CD4-positive, CD25-positive, alpha-beta regulatory T cell (primary cell): ENCODE results near the gene TMC7. TPM values are rescaled to one million over a fixed set of nuclear protein-coding genes. Genes with fewer than 3 reads are reported as not detected.

Experiments
- ATAC-seq, 2 donors: fragments of 150-1000 bp; cut with Tn5 transposase; one replicate each; pipeline ENCODE4 v1.10.0; 2021; ENCODE audit warnings: low read depth in 2 of 2, moderate number of reproducible peaks in 2 of 2, moderate library complexity in 1 of 2
- DNase-seq, 3 donors: peaks; one replicate each; pipeline versions ENCODE4 v3.0.0 to v3.0.0-alpha.2; 2012 to 2022; ENCODE audit warnings: mixed read lengths in 1 of 3
- H3K27ac ChIP-seq: one replicate; pipeline ENCODE4 v1.7.0; 2013; ENCODE audit warnings: mild to moderate bottlenecking, low read length; ENCODE audit not compliant: insufficient read depth, poor library complexity, severe bottlenecking
- H3K27me3 ChIP-seq: one replicate; pipeline ENCODE4 v1.7.0; 2013; ENCODE audit warnings: low read length; ENCODE audit not compliant: control insufficient read depth, insufficient read depth
- H3K36me3 ChIP-seq: one replicate; pipeline ENCODE4 v1.7.0; 2013; ENCODE audit warnings: mild to moderate bottlenecking, low read length, moderate library complexity; ENCODE audit not compliant: control insufficient read depth, insufficient read depth
- H3K4me1 ChIP-seq: 2 replicates; pipeline ENCODE4 v1.7.0; 2013; ENCODE audit warnings: mild to moderate bottlenecking, low read length; ENCODE audit not compliant: insufficient read depth, control insufficient read depth, poor library complexity, severe bottlenecking
- H3K4me3 ChIP-seq: one replicate; pipeline ENCODE4 v1.7.0; 2013; ENCODE audit warnings: low read depth, mild to moderate bottlenecking, low read length, moderate library complexity
- H3K9me3 ChIP-seq, 2 experiments: 1 replicate in 1 of 2; 2 replicates in 1 of 2; pipeline ENCODE4 v1.7.0; 2013; ENCODE audit warnings: low read length in 2 of 2, mild to moderate bottlenecking in 1 of 2, moderate library complexity in 1 of 2; ENCODE audit not compliant: control insufficient read depth in 2 of 2
- H3K27ac Mint-ChIP-seq, 3 donors: one replicate each; pipeline ENCODE4 v1.8.0; 2020 to 2022; ENCODE audit warnings: mild to moderate bottlenecking in 3 of 3, mixed read lengths in 3 of 3, moderate library complexity in 2 of 3
- H3K27me3 Mint-ChIP-seq: one replicate; pipeline ENCODE4 v1.8.0; 2022; ENCODE audit warnings: mild to moderate bottlenecking, mixed read lengths
- H3K36me3 Mint-ChIP-seq: one replicate; pipeline ENCODE4 v1.8.0; 2020; ENCODE audit warnings: mixed read lengths
- H3K4me1 Mint-ChIP-seq, 4 donors: one replicate each; pipeline ENCODE4 v1.8.0; 2020 to 2022; ENCODE audit warnings: mixed read lengths in 4 of 4, mild to moderate bottlenecking in 1 of 4
- H3K4me3 Mint-ChIP-seq, 4 donors: one replicate each; pipeline ENCODE4 v1.8.0; 2020 to 2022; ENCODE audit warnings: mild to moderate bottlenecking in 4 of 4, mixed read lengths in 4 of 4, moderate library complexity in 3 of 4
- H3K9me3 Mint-ChIP-seq, 7 donors: one replicate each; pipeline ENCODE4 v1.8.0; 2020 to 2022; ENCODE audit warnings: mixed read lengths in 7 of 7, mild to moderate bottlenecking in 3 of 7, moderate library complexity in 2 of 7
- polyA plus RNA-seq, 4 donors: library from polyadenylated mRNA; unstranded; fragments of 300-500 nt; fragmentation: Illumina TruSeq; gene quantifications; one replicate each; pipeline ENCODE4 v1.2.3, GENCODE V29; 2021
- total RNA-seq: library from RNA; stranded (reverse); gene quantifications from one replicate; pipeline ENCODE4 v1.2.3, GENCODE V29; 2022

Gene TMC7
- total RNA-seq (not detected), polyA plus RNA-seq (under 1 TPM in 1 of 4 donors, not detected in 3; 0.10 TPM)

- H3K4me3 ChIP-seq, result no peak within 1 kb of the TSS
- H3K27ac Mint-ChIP-seq, result no peak within 1 kb of the TSS
- peaks cover 61% of the 10 kb centered on the region for H3K27me3 Mint-ChIP-seq
- peaks cover 0 to 3% (median 0%) of the 10 kb centered on the region in 7 donors for H3K9me3 Mint-ChIP-seq
- H3K36me3 ChIP-seq, result no peaks in the 10 kb centered on the region
- H3K4me1 Mint-ChIP-seq, result peaks cover 0 to 6% (median 3%) of the 10 kb centered on the region in 4 donors
- peak in 1 of 3 donors; percentile 14 for DNase-seq
- no peaks in the 10 kb centered on the region for H3K36me3 Mint-ChIP-seq
- H3K4me3 Mint-ChIP-seq, result no peak within 1 kb of the TSS
- no peaks in the 10 kb centered on the region for H3K4me1 ChIP-seq
- H3K27me3 ChIP-seq, result peaks cover 5% of the 10 kb centered on the region
- no peak for ATAC-seq
- H3K9me3 ChIP-seq, result no peaks in the 10 kb centered on the region
- H3K27ac ChIP-seq, result no peak within 1 kb of the TSS
These were observed at the start of gene TMC7 for GRCh38 chr16:18983565-18984434. Gene TMC7 (plus strand): TSS chr16:18983934. CDS start chr16:18984064, 130 bp downstream.

DNA sequence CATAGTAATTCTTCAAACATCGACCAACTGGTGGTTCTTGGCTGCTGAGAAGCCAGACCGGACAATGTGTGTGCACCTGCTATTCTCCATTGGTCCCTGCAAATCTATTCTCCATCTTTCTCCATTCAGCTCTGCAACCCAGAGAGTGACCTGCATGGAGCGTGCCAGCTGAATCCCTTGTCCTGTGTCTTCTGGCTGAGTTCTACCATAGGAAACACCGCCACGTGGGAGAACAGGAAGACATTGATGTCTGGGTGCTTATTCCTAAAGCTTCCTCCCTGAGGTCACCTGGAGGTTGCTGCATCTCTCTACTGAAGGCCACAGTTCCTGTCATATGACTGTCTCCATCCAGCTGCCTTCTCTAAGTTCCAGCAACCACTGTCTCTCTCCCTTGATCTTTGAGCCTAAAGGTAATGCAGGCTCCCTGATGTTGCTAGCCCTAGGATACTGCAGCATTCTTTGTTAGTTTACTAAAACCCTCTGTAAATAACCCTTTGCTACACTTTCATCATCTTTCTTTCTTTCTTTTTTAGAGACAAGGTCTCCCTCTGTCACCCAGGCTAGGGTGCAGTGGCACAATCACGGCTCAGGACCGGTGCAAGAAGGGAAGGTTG lies 46.9 kb upstream of the TMC7 start:
- H3K36me3 Mint-ChIP-seq, result no peaks in the 10 kb centered on the region
- DNase-seq, result no peak
- Histone ChIP-seq H3K27ac (no peak overlapping the region), H3K4me1 (no peaks in the 10 kb centered on the region), H3K36me3 (no peaks in the 10 kb centered on the region), H3K4me3 (no peak overlapping the region), H3K27me3 (no peaks in the 10 kb centered on the region), H3K9me3 (no peaks in the 10 kb centered on the region)
- H3K4me1 Mint-ChIP-seq, result peaks cover 2 to 6% (median 4%) of the 10 kb centered on the region in 4 donors
- no peak overlapping the region for H3K4me3 Mint-ChIP-seq
- no peaks in the 10 kb centered on the region for H3K27me3 Mint-ChIP-seq
- peaks cover 0 to 2% (median 0%) of the 10 kb centered on the region in 7 donors for H3K9me3 Mint-ChIP-seq
- H3K27ac Mint-ChIP-seq, result no peak overlapping the region
- no peak for ATAC-seq

DNA sequence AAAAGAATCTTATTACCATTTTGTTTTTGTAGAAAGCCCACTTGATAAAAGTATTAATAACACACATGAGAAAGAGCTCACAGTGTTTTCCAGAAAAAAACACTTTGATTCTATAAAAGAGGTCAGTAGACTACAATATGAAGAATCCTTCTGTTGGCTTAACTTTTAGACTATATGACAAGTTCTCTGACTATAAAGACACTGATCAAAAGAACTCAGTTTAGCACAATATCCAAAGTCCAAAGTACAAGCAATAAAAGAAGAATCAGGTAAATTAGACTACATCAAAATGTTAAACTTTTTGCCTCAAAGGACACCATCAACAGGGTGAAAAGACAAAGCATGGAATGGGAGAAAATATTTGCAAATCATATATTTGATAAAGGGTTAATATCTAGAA lies 46.3 kb upstream of the TMC7 start:
- H3K27me3 ChIP-seq, result no peaks in the 10 kb centered on the region
- no peaks in the 10 kb centered on the region for H3K27me3 Mint-ChIP-seq

DNA sequence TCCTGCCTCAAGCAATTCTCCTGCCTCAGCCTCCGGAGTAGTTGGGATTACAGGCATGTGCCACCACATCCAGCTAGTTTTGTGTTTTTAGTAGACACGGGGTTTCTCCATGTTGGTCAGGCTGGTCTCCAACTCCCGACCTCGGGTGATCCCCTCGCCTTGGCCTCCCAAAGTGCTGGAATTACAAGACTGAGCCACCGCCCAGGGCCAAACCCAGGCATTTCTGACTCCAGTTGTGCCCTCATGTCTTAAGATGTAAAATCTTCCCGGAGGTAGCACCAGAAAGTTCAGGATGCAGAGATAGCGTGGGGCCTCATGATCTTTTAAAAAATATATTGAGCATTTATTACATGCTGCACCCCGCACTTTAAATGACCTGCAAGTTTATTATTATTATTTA lies 44.7 kb upstream of the TMC7 start:
- H3K36me3 ChIP-seq, result no peaks in the 10 kb centered on the region
- ATAC-seq (no peak), DNase-seq (no peak)
- no peaks in the 10 kb centered on the region for H3K9me3 ChIP-seq
- H3K4me1 ChIP-seq, result no peaks in the 10 kb centered on the region
- no peak overlapping the region for H3K27ac ChIP-seq
- H3K27me3 ChIP-seq, result no peaks in the 10 kb centered on the region
- Mint-ChIP-seq H3K4me3 (no peak overlapping the region), H3K4me1 (peaks cover 0 to 6% (median 3%) of the 10 kb centered on the region in 4 donors), H3K36me3 (no peaks in the 10 kb centered on the region), H3K9me3 (peaks cover 0 to 2% (median 0%) of the 10 kb centered on the region in 7 donors), H3K27me3 (no peaks in the 10 kb centered on the region), H3K27ac (no peak overlapping the region)
- H3K4me3 ChIP-seq, result no peak overlapping the region

More for the DNA sequence above, 46.3 kb upstream of the TMC7 start:
- Mint-ChIP-seq H3K4me1 (peaks cover 2 to 6% (median 4%) of the 10 kb centered on the region in 4 donors), H3K36me3 (no peaks in the 10 kb centered on the region), H3K4me3 (no peak overlapping the region), H3K9me3 (peaks cover 0 to 2% (median 0%) of the 10 kb centered on the region in 7 donors), H3K27ac (no peak overlapping the region)
- Histone ChIP-seq H3K27ac (no peak overlapping the region), H3K9me3 (no peaks in the 10 kb centered on the region), H3K4me1 (no peaks in the 10 kb centered on the region), H3K4me3 (no peak overlapping the region), H3K36me3 (no peaks in the 10 kb centered on the region)
- ATAC-seq, result no peak
- no peak for DNase-seq

- Histone ChIP-seq H3K9me3 (no peaks in the 10 kb centered on the region), H3K4me1 (peaks cover 6% of the 10 kb centered on the region), H3K4me3 (no peak overlapping the region), H3K27ac (no peak overlapping the region), H3K36me3 (no peaks in the 10 kb centered on the region), H3K27me3 (no peaks in the 10 kb centered on the region)
- H3K4me1 Mint-ChIP-seq, result peaks cover 4 to 13% (median 7%) of the 10 kb centered on the region in 4 donors
- H3K27ac Mint-ChIP-seq, result no peak overlapping the region
- H3K27me3 Mint-ChIP-seq, result peaks cover under 1% of the 10 kb centered on the region
- no peaks in the 10 kb centered on the region for H3K36me3 Mint-ChIP-seq
- no peak for ATAC-seq
- H3K4me3 Mint-ChIP-seq, result no peak overlapping the region
- DNase-seq, result no peak
- peaks cover 0 to 2% (median 0%) of the 10 kb centered on the region in 7 donors for H3K9me3 Mint-ChIP-seq
These were observed 42.3 kb upstream of the TMC7 start for GRCh38 chr16:18941471-18941870.

DNA sequence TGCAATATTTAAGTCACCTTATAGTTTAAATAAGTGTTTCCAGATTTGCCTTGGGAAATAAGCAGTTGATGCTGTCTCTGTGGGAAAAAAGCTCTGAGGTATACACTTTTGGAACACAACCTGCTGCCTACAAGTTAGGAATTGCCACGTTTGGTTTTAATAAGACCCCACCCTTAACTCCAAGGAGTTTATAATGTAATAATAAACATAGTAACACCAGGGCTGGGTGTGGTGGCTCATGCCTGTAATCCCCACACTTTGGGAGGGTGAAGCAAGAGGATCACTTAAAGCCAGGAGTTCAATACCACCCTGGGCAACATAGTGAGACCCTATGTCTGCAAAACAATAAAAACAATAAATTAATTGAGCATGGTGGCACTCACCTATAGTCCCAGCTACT lies 41.7 kb upstream of the TMC7 start:
- Mint-ChIP-seq H3K4me1 (peaks cover under 1 to 14% (median 6%) of the 10 kb centered on the region in 4 donors), H3K9me3 (peaks cover 0 to 2% (median 0%) of the 10 kb centered on the region in 7 donors), H3K27ac (no peak overlapping the region), H3K27me3 (peaks cover 4% of the 10 kb centered on the region), H3K36me3 (no peaks in the 10 kb centered on the region), H3K4me3 (no peak overlapping the region)
- no peak for ATAC-seq
- H3K4me3 ChIP-seq, result no peak overlapping the region
- H3K27ac ChIP-seq, result no peak overlapping the region
- no peaks in the 10 kb centered on the region for H3K36me3 ChIP-seq
- H3K4me1 ChIP-seq, result peaks cover 9% of the 10 kb centered on the region
- H3K27me3 ChIP-seq, result no peaks in the 10 kb centered on the region
- no peaks in the 10 kb centered on the region for H3K9me3 ChIP-seq
- DNase-seq, result no peak

DNA sequence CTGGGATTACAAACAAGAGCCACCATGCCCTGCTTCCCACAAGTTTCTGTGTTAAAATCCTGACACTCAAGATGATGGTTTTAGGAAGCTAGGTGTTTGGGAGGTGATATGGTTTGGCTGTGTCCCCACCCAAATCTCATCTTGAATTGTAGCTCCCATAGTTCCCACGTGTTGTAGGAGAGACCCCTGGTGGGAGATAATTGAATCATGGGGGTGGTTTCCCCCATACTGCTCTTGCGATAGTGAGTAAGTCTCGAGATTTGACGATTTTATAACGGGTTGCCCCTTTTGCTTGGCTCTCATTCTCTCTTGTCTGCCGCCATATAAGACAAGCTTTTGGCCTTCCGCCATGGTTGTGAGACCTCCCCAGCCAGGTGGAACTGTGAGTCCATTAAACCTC lies 40.3 kb upstream of the TMC7 start:
- no peaks in the 10 kb centered on the region for H3K36me3 Mint-ChIP-seq
- no peak overlapping the region for H3K27ac Mint-ChIP-seq
- Histone ChIP-seq H3K9me3 (no peaks in the 10 kb centered on the region), H3K4me3 (no peak overlapping the region), H3K27ac (no peak overlapping the region), H3K4me1 (peaks cover 9% of the 10 kb centered on the region), H3K36me3 (no peaks in the 10 kb centered on the region), H3K27me3 (no peaks in the 10 kb centered on the region)
- no peak for ATAC-seq
- H3K4me1 Mint-ChIP-seq, result peaks cover 0 to 14% (median 4%) of the 10 kb centered on the region in 4 donors
- H3K4me3 Mint-ChIP-seq, result peak overlapping the region in 1 of 4 donors; percentile 2
- peaks cover 4% of the 10 kb centered on the region for H3K27me3 Mint-ChIP-seq
- DNase-seq, result no peak
- peaks cover 0 to 2% (median 0%) of the 10 kb centered on the region in 7 donors for H3K9me3 Mint-ChIP-seq
